DMS79 (cell line): Measurements from ENCODE around the gene EEFSEC.
A peak's percentile ranks its signal among the peaks of the same experiment; 100 is the strongest.

Source experiments
- DNase-seq: peaks from one replicate; lab custom pipeline; 2025; lab: John Stamatoyannopoulos, UW

EEFSEC gene

GRCh38 chr3:128217702-128218547 is 64.6 kb downstream of the EEFSEC start:
- peak; percentile 72 for DNase-seq

- DNase-seq: peak; percentile 48
Observed at GRCh38 chr3:128218548-128219257, 65.4 kb downstream of the EEFSEC start.

- no peak for DNase-seq
Observed at GRCh38 chr3:128221328-128221727, 68.0 kb downstream of the EEFSEC start.

- no peak for DNase-seq
Observed at GRCh38 chr3:128222796-128223385, 69.6 kb downstream of the EEFSEC start.

GRCh38 chr3:128226186-128226725 is 73.0 kb downstream of the EEFSEC start:
- DNase-seq: no peak

GRCh38 chr3:128226795-128227395 is 73.6 kb downstream of the EEFSEC start:
- DNase-seq: no peak

GRCh38 chr3:128227507-128227906 is 74.2 kb downstream of the EEFSEC start:
- no peak for DNase-seq

GRCh38 chr3:128228366-128228910 is 75.2 kb downstream of the EEFSEC start:
- DNase-seq: no peak

- no peak for DNase-seq
Observed at GRCh38 chr3:128229106-128229857, 76.0 kb downstream of the EEFSEC start.

- no peak for DNase-seq
Observed at GRCh38 chr3:128231606-128232005, 78.3 kb downstream of the EEFSEC start.

GRCh38 chr3:128232376-128233178 is 79.3 kb downstream of the EEFSEC start:
- no peak for DNase-seq

- DNase-seq: no peak
Observed at GRCh38 chr3:128235207-128235926, 82.1 kb downstream of the EEFSEC start.

GRCh38 chr3:128236657-128237056 is 83.4 kb downstream of the EEFSEC start:
- DNase-seq: peak; percentile 52

GRCh38 chr3:128237348-128238183 is 84.3 kb downstream of the EEFSEC start:
- DNase-seq: no peak

GRCh38 chr3:128238184-128238489 is 84.9 kb downstream of the EEFSEC start:
- DNase-seq: no peak

- no peak for DNase-seq
Observed at GRCh38 chr3:128239304-128239703, 86.0 kb downstream of the EEFSEC start.

GRCh38 chr3:128240232-128240631 is 87.0 kb downstream of the EEFSEC start:
- no peak for DNase-seq

- no peak for DNase-seq
Observed at GRCh38 chr3:128241741-128242140, 88.5 kb downstream of the EEFSEC start.
